DMS153 treated with DMSO at 0.1 percent for 48 hours (cell line): ENCODE data around the gene SLC6A3.

ENCODE experiments used
- DNase-seq: peaks from one replicate; lab custom pipeline; 2025; ENCODE audit not compliant: unreplicated experiment; lab: John Stamatoyannopoulos, UW

Gene SLC6A3

DNA sequence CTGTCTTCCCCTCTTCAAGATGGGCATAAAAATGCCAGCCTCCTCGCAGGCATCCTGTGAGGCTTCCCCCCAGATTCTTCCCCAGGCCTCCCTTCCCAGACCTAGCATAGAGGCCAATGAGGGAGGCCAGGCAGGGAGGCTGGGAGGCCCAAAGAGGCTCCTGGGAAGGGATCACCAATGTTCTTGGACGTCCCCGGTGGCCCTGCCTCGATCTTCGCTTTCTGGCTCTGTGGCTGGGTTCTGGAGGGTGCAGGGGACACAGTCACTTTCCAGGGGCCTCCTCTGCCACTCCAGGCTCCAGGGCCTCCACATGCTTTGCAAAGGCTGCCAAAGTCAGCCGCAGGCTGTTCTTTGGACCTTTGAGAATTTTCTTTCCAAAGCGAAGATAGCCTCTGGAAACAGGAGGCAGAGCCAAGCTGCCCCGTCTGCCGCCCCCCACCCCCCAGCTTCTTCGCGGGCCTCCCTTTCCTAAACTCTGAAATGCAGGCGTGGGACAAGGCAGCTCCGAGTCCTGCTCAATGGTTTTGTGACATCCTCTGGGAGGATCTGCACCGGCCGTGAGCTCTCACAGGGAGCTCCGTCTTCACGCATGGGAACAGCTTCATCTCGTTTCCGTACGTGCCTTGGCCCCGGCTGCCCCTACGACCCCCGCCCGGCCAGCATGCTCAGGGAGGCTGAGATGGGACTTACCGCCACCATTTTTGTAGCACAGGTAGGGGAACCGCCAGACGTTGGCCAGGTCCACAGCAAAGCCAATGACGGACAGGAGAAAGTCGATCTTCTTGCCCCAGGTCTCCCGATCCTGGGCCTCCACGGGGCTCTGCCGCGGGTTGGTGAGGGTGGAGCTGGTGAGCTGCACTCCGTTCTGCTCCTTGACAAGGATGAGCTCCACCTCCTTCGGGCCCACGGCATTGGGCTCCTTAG is 2.8 kb downstream of the SLC6A3 start:
- DNase-seq = no peak

DNA sequence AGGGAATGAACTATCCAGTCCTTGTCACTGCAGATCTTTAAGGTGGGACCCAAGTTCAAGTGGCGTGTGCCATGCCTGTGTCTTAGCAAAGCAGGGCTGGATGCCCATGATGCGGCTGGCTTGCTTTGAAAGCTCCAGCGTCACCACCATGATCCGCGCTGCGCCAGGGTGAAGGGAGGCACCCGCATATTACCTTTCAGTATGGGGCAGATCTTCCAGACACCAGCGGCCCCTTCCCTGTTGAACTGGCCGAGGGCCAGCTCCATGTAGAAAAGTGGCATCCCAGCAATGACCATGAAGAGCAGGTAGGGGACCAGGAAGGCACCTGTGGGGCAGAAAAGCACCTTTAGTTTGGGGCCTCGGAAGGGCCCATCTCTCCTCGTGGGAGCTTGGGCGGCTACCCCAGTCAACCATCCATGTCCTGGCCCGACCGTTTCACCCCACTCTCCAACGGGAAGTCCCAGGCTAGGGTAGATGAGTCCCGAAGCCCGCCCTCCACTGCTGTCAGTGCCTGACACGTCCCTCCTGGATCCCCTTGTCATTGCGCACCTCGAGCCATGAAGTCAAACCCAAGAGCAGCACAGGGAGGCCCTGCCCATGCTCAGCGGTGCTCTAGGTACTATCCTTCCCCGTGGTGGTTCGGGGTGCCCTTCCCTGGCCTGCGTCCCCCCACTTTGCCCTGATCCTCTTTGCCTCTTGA is 3.9 kb downstream of the SLC6A3 start:
- no peak for DNase-seq

DNA sequence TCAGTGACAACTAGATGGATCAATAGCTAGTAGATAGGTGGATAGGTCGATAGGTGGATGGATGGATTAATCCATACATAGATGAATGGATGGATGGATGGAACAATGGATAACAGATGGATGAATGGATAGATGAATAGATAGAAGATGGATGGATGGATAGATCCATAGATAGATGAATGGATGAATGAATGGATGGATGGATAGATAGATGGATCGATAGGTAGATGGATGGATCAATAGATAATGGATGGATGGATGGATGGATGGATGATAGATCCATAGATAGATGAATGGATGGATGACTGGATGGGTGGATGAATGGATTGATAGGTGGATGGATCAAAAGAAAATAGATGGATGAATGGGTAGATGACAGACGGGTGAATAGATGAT is 5.1 kb downstream of the SLC6A3 start:
- no peak for DNase-seq

DNA sequence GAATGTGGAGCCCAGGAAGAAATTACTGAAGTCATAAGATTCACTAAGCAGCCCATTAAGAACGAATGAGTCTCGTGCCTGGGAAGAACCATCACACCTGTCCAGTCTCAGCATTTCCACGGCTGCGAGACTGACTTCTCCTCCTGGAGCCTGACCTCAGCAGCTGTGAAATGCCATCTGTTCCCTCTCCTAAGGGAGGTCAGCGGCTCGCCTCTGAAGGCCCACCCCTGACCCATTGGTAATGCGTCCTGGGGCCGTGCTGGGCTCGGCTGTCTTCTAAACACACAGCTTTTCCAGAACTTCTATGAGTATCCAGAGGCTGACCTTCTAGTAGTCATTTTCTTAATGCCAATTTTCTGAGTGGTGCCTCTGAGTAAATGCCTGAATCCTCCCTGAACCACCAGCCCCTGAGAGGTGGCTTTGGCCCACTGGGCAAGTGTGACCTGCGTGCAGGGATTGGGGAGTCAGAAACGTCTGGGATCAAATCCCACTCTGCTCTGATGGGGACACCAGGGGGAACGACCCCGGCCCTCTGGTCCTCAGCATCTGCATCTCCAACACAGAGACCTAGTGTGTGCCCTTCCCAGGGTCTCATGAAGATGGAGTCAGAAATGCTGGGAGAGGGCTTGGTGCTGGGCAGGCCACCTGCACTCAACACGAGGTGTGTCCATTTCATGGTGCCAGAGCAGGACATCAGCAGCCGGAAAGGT is 5.7 kb downstream of the SLC6A3 start:
- DNase-seq = no peak

DNA sequence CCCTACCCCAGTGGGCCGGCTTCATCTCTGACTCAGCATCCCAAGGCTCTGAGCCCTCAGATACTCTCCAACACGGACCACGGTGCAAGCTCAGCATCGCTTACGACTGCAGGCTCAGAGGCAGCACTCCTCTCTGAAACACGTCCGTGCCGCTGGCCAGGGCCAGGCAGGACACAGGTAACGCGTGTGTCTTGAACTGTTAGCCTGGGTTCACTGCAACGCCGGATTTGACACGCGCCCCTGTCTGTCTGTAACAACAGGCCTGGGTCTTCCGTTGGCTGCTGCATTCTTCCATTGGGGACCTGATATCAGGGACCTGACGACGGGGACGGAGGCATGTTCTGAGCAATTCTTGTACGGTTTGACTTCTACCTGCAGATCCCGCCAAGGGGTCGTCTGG is 6.4 kb downstream of the SLC6A3 start:
- DNase-seq = no peak

DNA sequence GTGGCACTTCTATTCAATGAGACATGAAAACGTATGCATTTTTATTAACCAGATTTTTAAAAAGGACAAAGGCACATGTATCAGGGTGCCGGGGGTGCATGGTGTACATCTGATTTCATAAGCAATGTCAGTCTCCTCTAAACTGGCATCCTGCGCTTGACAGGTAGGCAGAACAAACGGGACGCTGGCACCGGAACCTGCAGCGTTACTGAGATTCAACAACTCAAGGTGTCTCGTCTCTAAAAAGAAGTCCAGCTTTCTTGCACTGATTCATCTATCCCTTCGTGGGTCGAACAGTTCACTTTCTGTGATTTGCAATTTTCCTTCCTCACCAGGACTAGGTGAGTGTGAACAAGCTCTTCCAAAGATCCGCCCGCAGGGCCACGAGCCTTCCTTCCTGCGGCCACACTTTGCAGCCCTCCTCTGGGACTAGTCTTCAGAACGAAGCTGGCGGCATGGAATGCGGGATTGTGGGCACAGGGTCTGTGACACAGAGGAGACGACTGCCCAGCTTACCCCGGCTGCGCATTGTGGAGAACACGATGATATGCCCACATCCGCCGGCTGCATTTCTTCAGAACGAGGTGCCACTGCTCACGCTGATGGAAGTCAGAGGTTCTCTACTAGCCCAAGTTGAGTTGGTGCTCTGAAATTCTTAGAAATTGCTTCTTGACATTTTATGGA is 7.2 kb downstream of the SLC6A3 start:
- DNase-seq = no peak

DNA sequence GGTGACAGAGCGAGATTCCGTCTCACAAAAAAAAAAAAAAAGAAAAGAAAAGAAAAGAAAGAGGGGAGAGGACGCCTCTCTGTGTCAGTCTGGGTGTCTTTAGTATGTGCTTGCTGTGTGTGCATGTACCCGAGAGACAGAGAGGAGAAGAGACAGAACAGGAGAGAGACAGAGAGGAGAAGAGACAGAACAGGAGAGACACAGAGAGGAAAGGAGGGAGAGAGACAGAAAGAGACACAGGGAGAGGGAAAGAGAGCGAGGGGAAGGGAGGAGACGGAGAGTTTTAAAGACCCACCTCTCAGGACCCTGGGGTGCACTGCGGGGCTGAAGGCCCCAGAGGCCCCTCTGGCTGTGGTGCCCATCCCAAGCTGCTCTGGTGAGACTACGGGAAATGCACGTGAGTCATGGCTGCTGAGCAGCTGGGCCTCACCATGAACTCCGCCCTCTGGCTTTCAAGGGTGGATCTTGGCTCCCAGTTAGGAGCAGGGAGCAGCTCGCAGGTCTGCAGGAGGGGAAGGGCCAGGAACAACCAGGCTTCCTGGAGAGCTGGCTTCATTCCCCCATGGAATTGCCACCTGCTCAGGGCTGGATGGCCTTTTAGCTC is 7.9 kb downstream of the SLC6A3 start:
- no peak for DNase-seq

DNA sequence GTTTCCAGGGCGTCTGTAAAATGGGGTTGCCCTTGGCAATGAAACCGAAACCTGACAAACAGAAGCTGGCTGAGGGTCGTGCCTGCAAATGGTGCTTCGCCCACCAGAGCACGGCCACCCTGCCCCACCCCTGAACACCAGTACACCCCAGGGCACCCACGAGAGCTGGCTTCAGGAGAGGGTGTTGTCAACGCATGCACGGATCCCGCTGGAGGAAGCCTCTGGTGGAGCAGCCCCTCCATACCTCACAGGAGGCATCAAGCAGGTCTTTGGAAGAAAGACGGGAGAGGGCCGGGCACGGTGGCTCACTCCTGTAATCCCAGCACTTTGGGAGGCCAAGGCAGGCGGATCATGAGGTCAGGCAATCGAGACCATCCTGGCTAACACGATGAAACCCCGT is 8.6 kb downstream of the SLC6A3 start:
- no peak for DNase-seq

DNA sequence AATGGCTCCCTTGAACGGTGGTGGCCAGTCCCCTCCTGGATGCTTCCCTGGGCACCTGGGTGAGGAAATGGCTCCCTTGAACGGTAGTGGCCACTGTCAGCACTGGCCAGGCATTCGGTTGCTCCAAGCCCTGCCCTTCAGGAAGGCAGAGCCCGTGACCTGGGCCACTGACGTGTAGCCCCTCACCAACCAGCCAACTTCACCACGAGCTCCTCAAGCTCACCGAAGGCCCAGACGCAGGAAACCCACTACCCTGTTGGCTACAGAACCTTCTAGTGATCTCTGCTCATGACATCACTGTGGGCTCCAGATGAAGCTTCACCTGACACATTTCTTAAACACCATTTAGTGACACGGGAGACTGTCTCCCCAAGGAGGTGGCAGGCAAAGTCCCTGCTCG is 9.2 kb downstream of the SLC6A3 start:
- no peak for DNase-seq

DNA sequence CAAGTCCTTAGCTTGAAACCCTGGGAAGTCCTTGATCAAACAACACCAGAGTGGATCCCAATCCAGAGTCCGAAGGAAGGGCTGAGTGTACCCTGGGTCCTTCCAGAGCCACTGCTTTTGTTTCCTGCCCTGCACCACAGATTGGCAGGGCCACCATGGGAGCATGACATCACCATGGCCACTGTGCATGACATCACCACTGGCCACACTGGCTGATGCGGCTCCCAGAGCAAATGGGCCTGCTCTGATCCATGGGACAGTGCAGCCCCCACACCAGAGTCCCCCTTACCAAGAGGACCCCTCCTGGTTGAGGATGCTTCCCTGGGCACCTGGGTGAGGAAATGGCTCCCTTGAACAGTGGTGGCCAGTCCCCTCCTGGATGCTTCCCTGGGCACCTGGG is 9.9 kb downstream of the SLC6A3 start:
- no peak for DNase-seq

DNA sequence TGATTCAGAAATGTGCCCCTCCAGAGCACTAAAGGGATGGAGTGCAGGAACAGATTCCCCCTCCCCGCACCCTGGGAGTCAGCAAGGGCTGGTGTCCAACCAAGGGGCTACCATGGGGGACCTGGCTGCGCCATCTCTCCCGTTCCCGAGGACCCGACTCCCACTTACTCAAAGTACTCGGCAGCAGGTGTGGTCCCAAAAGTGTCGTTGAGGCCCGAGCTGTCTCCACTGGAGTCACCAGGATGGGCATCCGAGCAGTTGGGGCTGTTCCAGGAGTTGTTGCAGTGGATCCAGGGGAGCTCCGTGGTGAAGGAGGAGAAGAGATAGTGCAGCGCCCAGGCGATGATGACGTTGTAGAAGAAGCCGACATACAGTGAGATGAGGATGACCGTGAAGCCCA is 12.9 kb downstream of the SLC6A3 start:
- no peak for DNase-seq

DNA sequence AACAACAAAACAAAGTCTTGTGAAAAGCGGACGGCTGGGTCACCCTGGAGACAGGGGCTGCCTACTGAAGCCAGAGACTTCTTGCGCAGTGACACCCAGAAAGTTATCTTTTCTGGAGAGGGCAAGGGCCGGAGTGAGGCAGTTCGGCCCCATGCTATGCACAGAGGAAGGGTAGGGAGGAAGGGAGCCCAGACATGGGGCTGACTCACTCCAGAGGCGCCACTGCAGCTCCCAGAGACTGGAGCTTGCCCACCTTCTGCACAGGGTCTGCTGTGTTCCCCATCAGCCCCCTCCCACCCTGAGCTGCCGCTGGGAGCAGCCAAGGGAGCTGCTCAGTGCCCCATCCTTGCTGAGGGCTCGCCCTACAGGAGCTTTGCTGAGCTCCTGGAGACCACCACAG is 13.3 kb downstream of the SLC6A3 start:
- DNase-seq = no peak

DNA sequence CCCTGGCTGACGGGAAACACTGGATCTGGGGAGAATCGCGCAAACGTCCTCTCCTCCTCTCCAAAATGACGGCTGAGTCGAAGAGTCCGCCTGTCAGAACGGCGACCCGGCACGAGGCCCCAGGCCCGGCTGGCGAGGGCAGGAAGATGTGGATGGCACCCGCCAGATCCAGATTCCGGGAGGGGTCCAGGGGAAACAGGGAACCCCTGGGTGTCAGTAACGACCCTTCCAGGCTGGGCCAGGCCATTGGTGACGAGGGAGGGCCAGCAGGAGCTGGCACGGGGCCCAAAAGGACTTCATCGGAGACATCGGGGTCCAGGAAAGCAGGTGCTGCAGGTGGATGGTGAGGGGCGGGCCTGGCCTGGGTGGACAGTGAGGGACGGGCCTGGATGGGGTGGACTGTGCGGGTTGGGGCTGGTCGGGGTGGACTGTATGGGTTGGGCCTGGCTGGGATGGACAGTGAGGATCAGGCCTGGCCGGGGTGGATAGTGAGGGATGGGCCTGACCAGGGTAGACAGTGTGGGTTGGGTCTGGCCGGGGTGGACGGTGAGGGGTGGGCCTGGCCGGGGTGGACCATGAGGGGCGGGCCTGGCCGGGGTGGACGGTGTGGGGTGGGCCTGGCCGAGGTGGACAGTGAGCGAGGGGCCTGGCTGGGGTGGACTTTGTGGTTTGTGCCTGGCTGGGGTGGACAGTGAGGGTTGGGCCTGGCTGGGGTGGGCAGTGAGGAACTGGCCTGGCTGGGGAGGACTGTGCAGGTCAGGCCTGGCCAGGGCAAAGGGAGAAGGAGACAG is 14.0 kb downstream of the SLC6A3 start:
- no peak for DNase-seq

DNA sequence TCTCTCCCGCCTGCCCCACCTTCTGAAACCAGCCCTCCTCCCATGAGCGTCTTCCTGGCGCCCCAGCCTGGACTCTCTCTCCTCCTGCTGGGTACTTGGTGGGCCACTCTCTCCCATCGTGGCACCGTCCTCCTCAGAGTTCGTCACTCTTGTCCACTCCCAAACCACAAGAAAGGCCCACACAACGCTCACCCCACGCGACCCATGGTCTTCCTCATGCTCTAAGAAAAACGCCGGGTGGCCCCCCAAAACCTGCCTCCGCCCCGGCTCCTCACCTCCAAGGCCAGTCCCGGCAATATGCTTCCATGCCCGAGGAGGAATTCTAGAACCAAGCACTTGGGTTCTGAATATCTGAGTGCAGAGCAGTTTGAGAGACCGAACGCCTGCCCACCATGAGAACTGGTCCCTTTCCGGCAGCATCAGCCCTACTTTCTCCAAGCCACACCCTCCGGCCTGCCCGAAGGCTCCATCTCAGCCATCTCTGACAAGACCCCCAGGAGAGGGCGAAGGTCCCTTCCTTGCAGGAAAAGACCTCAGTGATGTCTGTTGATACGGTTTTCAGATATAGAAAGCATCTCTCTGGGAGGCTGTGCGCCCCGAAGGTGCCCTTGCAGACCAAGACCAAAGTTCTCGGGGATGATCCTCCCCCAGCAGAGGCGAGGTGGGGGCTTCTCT is 15.0 kb downstream of the SLC6A3 start:
- no peak for DNase-seq

DNA sequence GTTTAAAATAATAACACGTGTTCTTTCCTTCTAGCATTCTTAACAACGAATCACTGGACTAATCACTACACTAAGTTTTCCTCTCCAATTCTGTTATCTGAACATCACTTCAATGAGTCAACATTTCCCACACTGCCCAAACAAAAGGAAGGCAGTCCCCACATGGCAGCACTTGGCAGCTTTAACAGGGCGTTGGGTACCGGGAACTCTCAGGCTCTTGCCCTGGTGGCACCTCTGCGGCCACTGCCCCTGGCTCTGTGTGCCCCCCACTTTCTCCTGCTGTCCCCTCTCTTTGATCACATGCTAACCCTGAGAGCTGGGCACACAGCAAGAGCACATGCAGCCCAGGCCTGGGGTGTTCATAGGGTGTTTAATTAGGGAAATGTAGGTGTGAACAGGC is 15.7 kb downstream of the SLC6A3 start:
- no peak for DNase-seq

DNA sequence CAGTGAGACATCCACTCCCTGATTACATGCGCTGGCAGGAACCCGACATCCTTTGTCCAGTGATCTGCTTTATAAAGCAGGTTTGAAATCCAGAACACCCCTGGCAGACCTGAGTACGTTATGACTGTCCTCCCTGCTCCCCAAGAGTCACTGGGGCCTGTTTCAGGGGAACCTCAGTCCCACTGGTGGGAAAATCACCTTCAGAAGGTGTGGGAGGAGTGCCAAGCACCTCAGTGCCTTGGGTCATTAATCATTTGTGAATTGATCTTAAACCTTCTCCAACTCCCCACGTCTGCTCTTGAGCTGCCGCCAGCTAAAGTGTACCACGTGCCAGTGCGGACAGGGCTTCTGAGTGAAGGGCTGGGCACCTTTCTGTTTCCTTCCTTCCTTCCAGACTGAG is 16.2 kb downstream of the SLC6A3 start:
- no peak for DNase-seq

DNA sequence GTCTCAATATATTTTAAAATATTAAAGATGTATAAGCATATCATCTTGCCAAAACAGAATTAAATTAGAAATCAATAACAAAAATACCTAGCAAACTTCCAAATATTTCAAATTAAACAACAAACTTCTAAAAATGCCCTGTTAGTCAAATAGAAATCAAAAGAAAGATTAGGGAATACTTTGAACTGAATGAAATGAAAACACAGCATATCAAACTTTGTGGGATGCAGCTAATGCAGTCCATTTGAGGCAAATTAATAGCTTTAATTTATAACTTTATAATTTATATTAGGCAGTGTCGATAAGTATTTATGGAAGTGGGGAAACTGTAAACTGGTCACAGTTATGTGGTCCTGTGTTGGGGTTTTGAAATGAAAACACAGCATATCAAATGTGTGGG is 17.1 kb downstream of the SLC6A3 start:
- DNase-seq = no peak

DNA sequence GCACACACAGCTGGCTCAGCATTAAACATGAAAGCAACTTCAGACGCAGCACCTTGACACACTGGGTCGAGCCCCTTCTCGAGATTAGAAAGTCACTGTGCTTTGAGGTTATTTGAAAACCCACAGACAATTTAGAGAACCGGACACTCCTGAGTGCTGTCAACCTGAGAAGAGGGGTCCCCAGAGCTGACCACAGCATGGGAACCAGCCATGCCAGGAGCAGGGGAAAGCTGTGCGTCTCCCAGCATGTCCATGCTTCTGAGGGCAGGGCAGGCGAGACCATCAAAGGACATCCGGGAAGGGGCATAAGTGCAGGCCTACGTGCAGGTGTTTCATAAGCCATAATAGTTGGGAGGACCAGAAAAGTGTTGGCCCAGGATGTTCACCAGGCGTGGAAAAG is 20.5 kb downstream of the SLC6A3 start:
- DNase-seq = no peak

DNA sequence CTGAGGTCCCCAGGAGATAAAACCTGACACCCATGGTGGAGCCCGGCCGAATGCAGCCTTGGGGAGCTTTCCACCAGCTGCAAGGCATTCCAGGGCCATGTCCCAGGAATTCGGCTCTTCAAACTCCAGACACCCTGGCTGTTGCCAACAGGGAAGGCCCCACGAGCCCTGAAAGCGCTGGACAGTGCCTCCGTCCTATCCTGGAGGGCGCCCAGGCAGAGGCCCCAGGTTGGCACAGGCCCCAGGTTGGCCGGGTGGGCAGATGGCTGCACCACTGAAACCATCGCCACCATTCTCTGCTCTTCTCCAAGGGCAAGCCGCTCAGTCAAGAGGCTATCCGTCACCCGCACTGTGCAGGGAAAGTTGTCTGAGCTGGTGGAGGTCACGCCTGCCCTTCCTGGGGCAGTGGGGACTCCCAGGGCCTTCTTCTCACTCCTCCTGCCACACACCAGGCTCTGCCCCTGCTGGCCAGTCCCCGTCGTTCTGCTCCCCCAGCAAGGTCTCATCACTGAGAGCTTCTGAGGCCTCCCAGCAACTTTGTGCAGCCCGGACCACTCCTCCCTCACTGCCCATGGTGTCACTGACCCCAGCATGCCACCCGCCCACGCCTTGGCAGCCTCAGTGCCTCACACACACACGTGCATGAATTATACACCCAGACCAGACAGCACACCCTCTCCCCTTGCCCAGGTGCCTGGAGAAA is 21.2 kb downstream of the SLC6A3 start:
- DNase-seq = no peak
